HG03439 (cell line): ENCODE measurements around the gene PRDM16.
"Not testable (repeated sequence)": the region's sequence is repeated elsewhere in the genome, so short reads cannot be mapped to it uniquely, and the experiment has no call there.

Source experiments
- ATAC-seq: cut with Tn5 transposase; IDR thresholded peaks from one replicate; pipeline ENCODE4 v1.9.1; 2021; ENCODE audit warnings: mild to moderate bottlenecking, moderate library complexity; ENCODE audit not compliant: unreplicated experiment

PRDM16 gene

GRCh38 chr1:3271866-3272265 is 202.9 kb downstream of the PRDM16 start:
- no peak for ATAC-seq

- no peak for ATAC-seq
Measured at GRCh38 chr1:3272321-3273045, 203.5 kb downstream of the PRDM16 start.

- no peak for ATAC-seq
Measured at GRCh38 chr1:3273447-3273846, 204.4 kb downstream of the PRDM16 start.

GRCh38 chr1:3274972-3275371 is 206.0 kb downstream of the PRDM16 start:
- ATAC-seq: no peak

GRCh38 chr1:3275471-3276340 is 206.7 kb downstream of the PRDM16 start:
- no peak for ATAC-seq

- no peak for ATAC-seq
Measured at GRCh38 chr1:3276341-3276800, 207.4 kb downstream of the PRDM16 start.

GRCh38 chr1:3277011-3277471 is 208.0 kb downstream of the PRDM16 start:
- ATAC-seq: no peak

- no peak for ATAC-seq
Measured at GRCh38 chr1:3277623-3278022, 208.6 kb downstream of the PRDM16 start.

GRCh38 chr1:3278416-3279181 is 209.6 kb downstream of the PRDM16 start:
- no peak for ATAC-seq

GRCh38 chr1:3279182-3279470 is 210.1 kb downstream of the PRDM16 start:
- ATAC-seq: no peak

GRCh38 chr1:3281735-3282134 is 212.7 kb downstream of the PRDM16 start:
- ATAC-seq: no peak

GRCh38 chr1:3282186-3282585 is 213.2 kb downstream of the PRDM16 start:
- ATAC-seq: no peak

GRCh38 chr1:3282656-3283430 is 213.8 kb downstream of the PRDM16 start:
- ATAC-seq: no peak

- no peak for ATAC-seq
Measured at GRCh38 chr1:3283849-3284248, 214.8 kb downstream of the PRDM16 start.

- ATAC-seq: no peak
Measured at GRCh38 chr1:3284691-3285090, 215.7 kb downstream of the PRDM16 start.

GRCh38 chr1:3285106-3285740 is 216.2 kb downstream of the PRDM16 start:
- no peak for ATAC-seq

- ATAC-seq: not testable (repeated sequence)
Measured at GRCh38 chr1:3287095-3287494, 218.1 kb downstream of the PRDM16 start.

GRCh38 chr1:3287656-3288160 is 218.7 kb downstream of the PRDM16 start:
- no peak for ATAC-seq

- ATAC-seq: no peak
Measured at GRCh38 chr1:3289502-3289901, 220.5 kb downstream of the PRDM16 start.

- ATAC-seq: no peak
Measured at GRCh38 chr1:3290438-3290837, 221.4 kb downstream of the PRDM16 start.
